ENCODE results near the gene KCNQ4.

KCNQ4 gene

DNA sequence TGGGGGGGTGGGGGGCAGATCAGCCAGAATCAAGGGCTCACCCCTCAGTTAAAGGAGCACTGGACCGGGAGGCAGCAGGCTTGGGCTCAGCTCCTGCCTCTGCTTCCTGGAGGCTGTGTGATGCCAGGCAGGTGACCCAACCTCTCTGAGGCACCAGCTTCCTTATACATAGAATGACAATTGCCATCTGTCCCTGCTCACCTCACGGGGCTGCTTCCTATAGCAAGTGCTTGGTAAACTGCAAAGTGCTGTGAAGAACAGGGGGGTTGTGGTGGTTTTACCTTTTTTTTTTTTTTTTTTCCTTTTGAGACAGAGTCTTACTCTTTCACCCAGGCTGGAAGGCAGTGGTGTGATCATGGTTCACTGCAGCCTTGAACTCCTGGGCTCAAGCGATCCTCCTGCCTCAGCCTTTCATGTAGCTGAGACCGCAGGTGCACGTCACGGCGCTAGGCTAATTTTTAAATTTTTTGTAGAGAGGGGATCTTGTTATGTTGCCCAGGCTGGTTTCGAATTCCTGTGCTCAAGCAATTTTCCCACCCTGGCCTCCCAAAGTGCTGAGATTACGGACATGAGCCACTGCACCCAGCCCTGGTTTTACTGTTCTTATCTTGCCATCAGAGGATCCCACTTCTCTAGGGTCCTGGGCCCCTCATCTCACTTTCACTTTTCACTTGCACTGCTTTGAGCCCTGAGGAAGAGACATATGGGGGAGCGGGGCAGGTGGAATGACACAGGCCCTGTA is 11.6 kb downstream of the KCNQ4 start:
- in situ Hi-C loops (cut with MboI; ENCODE audit: low sequenced_read_pairs): no loop called here

DNA sequence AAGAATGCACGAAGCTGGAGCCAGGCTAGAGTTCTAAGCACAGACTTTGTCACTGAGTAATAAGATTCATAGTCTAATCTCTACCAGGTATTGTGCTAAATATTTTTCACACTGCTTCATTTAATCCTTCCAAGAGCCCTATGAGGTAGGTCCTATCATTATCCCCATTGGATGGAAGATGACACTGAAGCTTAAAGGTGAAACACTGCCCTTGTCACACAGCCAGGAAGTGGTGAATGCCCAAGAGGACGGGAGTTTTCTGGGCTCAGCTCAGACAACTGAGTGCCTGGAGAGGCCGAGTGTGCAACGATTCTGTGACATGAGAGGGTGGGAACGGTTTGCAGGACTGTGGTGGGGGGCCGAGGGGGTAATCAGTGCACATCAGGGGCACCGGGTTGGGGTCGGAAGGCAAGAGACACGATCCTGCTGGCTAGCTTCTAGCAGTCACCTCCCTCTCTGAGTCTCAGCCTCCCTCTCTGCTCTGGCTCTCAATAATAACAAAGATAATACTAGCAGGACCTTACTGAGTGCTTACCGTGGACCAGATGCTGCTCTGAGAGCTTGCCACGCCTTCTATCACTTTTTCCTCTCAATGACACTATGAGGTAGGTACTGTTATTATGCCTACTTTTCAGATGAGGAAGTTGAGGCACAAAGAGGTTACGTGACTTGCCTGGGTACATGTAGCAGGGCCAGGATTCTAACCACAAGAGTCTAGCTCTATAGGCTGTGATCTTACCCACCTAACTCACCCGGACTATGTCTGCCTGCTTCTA is 12.4 kb downstream of the KCNQ4 start:
- in situ Hi-C loops (cut with MboI; ENCODE audit: low sequenced_read_pairs): no loop called here

GRCh38 chr1:40796939-40797667 is 13.5 kb downstream of the KCNQ4 start:
- in situ Hi-C loops (cut with MboI; ENCODE audit: low sequenced_read_pairs): no loop called here

- in situ Hi-C loops (cut with MboI; ENCODE audit: low sequenced_read_pairs): no loop called here
Measured at GRCh38 chr1:40797668-40798010, 14.1 kb downstream of the KCNQ4 start.

GRCh38 chr1:40798366-40799281 is 15.0 kb downstream of the KCNQ4 start:
- in situ Hi-C loops (cut with MboI; ENCODE audit: low sequenced_read_pairs): no loop called here

GRCh38 chr1:40799351-40799867 is 15.8 kb downstream of the KCNQ4 start:
- in situ Hi-C loops (cut with MboI; ENCODE audit: low sequenced_read_pairs): no loop called here

DNA sequence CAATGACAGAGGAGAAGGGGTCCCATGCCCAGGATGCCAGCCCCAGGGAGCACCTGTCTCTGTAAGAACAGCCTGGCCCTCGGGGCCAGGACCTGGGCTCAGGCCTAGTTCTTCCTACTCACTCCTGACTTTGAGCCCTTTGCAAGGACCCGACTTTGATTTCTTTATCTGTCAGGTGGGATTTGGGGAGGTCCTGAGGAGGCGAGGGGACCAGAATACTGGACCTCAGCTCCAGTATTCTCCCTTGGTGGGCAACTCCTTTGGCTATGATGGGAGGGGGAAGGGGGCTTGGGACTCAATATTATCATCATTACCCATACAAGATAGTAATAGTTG is 18.1 kb downstream of the KCNQ4 start:
- in situ Hi-C loops (cut with MboI; ENCODE audit: low sequenced_read_pairs): no loop called here

DNA sequence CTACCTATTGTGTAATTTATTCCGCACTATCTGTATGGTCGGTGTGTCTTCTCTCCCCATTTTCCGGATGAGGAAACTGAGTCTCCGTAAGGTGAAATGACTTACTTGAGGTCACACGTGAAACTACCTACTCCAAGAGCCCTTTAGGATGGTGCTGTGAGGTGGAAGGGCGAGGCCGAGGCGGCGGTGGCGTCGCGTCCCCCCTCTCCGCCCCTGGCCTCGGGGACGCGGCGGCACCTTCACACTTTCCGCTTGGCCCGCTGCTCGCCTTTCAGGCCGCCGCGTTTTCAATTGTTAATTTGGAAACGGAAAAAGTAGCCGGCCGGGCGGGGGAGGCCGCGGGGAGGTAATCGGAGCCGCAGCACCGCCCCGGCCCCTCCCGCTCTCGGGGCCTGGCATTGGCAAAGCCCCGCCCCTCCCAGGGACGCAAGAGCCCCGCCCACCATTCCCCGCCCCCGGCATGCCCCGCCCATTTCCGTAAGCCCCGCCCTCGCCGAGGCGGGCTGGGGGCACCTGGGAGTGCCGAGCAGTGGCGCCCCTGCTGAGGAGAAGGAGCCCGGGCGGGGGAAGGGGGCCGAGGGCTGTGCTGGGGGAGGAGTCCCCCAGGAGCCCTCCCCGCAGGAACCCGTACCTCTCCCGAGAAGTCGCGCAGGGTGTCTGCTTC is 18.6 kb downstream of the KCNQ4 start:
- in situ Hi-C loops (cut with MboI; ENCODE audit: low sequenced_read_pairs): no loop called here

GRCh38 chr1:40802742-40803113 is 19.1 kb downstream of the KCNQ4 start:
- in situ Hi-C loops (cut with MboI; ENCODE audit: low sequenced_read_pairs): no loop called here

GRCh38 chr1:40803447-40803846 is 19.9 kb downstream of the KCNQ4 start:
- in situ Hi-C loops (cut with MboI; ENCODE audit: low sequenced_read_pairs): no loop called here

DNA sequence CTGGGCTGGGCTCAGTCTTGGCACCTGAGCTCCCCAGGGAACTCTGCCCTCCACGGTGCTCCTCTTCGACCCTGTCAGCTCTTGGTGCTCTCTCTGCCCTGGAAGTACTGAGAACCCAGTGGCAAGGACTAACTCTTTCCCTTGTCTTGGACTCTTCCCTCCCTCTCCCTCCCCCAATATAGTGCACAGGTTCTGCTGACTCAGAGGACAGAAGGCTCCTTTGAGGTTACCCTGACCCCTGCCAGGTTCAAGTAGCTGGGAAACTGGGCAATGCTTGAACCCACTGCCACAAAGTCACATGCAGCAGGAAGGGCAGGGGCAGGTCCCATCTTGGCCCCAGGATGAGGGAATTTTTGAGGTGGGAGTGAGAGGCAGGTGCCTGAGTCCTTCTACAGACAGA is 20.3 kb downstream of the KCNQ4 start:
- in situ Hi-C loops (cut with MboI; ENCODE audit: low sequenced_read_pairs): no loop called here

DNA sequence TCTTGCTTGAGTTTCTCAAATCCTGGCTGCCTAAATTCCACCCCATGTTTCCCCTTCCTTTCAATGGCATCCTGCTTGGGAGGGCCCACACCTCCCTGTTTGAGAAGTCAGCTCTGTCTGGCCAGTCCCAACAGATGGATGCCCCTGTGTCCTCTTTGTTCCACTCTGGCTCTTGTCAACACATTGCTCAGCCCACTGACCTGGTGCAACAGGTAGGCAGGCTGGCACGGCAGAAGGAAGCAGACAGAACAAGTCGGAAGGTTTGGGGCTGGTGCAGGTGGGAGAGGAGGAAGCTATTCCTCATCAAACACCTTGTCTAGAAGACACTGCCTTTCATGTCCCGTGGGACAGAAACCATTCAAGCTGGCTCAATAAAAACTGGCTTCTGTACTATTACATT is 22.7 kb downstream of the KCNQ4 start:
- in situ Hi-C loops (cut with MboI; ENCODE audit: low sequenced_read_pairs): no loop called here

DNA sequence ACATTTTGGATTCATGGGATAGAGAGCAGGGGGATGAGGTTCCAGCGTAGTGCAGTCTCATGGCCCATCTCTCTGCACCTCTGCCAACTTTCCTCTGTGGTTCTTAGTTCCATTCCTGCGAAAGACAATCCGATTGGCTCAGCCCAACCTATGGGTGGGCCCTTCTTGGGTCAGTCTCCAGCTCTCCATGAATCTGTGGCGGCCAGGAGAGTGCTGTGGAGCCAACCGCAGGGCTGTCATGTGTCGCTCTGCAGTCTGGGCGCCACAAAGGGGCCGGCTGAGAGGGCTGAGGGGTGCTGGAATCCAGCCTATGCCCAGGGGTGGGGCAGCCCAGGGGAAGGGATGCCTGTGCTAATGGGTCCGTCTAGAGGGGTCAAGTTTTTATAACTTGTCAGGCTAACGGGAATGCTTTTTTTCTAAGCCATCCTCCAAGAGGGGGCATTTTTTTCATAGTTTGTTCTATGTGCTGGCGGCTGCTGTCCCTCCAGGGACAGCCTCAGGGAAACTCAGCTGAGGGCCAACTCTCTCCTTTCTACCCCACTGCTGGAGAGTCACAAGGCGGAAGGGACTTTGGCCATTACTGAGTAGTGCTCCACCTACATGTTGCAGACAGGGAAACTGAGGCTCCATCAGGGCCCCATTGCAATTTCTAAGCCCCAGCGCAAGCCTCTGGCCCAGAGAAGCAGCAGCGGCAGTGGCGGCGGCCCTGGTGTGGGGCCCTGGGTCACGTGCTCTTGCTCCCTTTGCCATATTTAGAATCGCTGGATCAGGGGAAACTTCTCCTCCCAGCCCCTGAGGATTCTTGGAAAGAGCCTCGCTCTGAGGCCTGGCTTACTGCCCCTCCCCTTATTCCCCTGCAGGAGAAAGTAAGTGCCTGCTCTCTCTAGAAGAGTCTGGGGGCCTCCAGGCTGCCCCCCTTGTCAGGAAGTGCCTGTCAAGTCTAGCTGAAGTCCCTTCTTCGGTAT is 23.4 kb downstream of the KCNQ4 start:
- in situ Hi-C loops (cut with MboI; ENCODE audit: low sequenced_read_pairs): no loop called here

DNA sequence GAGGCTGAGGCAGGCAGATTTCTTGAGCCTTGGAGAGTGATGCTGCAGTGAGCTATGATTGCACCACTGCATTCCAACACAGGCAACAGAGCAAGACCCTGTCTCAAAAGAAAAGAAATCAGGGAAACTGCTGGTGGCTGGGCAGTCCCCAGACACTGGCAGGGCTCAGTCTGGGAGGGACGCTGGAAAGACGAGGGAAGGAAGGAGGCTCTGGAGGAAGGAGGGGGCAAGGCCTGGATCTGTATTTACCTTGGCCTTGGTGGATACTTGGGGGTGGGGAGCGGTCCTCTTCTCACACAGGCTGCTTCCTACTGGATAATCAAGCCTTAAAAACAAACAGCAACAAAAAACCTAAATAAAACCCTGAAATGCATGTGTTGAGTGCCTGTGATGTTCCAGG is 24.4 kb downstream of the KCNQ4 start:
- in situ Hi-C loops (cut with MboI; ENCODE audit: low sequenced_read_pairs): no loop called here

GRCh38 chr1:40808444-40808843 is 24.9 kb downstream of the KCNQ4 start:
- in situ Hi-C loops (cut with MboI; ENCODE audit: low sequenced_read_pairs): no loop called here

DNA sequence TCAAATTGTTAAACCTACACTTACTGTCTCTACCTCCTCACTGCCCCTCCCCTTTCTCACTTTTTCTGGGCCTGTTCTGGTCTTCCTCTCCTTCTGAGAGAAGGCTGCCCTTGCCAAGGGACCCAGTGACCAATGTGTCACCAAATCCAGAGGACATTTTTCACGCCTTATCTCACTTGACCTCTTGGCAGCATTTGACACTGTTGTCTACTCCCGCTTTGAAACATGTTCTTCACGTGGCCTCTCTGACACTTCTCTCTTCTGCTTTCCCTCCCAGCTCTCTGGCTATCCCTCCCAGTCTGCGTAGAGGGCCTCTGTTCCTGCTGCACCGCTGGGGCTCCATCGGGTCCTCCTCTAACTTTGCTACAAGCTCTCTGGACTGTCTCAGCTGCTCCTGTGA is 25.3 kb downstream of the KCNQ4 start:
- in situ Hi-C loops (cut with MboI; ENCODE audit: low sequenced_read_pairs): no loop called here

GRCh38 chr1:40810927-40811326 is 27.3 kb downstream of the KCNQ4 start:
- in situ Hi-C loops (cut with MboI; ENCODE audit: low sequenced_read_pairs): no loop called here

- in situ Hi-C loops (cut with MboI; ENCODE audit: low sequenced_read_pairs): no loop called here
Measured at GRCh38 chr1:40815420-40815819, 31.8 kb downstream of the KCNQ4 start.

DNA sequence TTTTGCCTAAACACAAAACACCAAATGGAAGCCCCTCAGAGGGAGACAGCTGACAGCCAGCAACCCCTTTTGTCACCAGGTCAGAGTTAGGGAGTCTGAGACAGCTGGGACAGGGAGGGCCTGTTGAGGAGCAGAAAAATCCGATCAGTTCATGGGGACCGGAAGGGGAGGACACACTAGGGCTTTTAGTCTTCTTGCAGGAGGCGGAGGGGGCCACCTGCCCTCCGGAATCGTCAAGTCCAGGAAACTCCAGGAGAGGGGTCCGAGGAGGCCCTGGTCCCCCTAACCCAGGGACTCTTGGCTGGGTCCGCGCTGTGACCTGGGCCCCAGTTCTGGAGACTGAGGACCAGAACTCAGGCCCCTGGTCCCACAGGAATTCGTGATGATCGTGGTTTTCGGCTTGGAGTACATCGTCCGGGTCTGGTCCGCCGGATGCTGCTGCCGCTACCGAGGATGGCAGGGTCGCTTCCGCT is 34.2 kb downstream of the KCNQ4 start:
- in situ Hi-C loops (cut with MboI; ENCODE audit: low sequenced_read_pairs): no loop called here

Measured in HL-60/S4 treated with retinoic acid at 250 ng/mL for 4 days and 3 days (cell line).